ENCODE data around the gene BICRA. TPM values are rescaled to one million over a fixed set of nuclear protein-coding genes. Genes with fewer than 3 reads are reported as not detected.

BICRA gene
- total RNA-seq, 1 experiment from 2014 or later: 13.1 TPM

- CTCF ChIA-PET: interaction anchor here (0.8 kb wide), 1 partner anchor 55 kb away, joined by 3 read pairs; no protein-coding TSS in a partner anchor
- intact Hi-C loops (cut with micrococcal nuclease): no loop called here
- no peak for TF ChIP-seq CTCF (IDR thresholded peaks at IDR 0.05; ENCODE audit: unreplicated experiment)
- BruUV-seq (replicated peaks): no TSS peak
- POLR2A ChIA-PET: interaction anchor here (1.8 to 1.9 kb wide), 2 partner anchors 18 to 34 kb away, joined by 6 to 15 read pairs; no protein-coding TSS in a partner anchor
- peaks cover 27% of the 10 kb centered on the region for H3K4me1 Mint-ChIP-seq (ENCODE audit: insufficient read depth, unreplicated experiment)
- no peaks in the 10 kb centered on the region for H3K9me3 Mint-ChIP-seq (ENCODE audit: unreplicated experiment)
- peak overlapping the region; percentile 24 for H3K27ac Mint-ChIP-seq (ENCODE audit: low read depth, unreplicated experiment)
- H3K4me3 Mint-ChIP-seq (ENCODE audit: unreplicated experiment): no peak overlapping the region
- DNase-seq (ENCODE audit: unreplicated experiment): no peak
- no peaks in the 10 kb centered on the region for H3K27me3 Mint-ChIP-seq (ENCODE audit: insufficient read depth, unreplicated experiment)
- peaks cover 26% of the 10 kb centered on the region for H3K36me3 Mint-ChIP-seq (ENCODE audit: insufficient read depth, unreplicated experiment)
These were observed 36.0 kb downstream of the BICRA start for GRCh38 chr19:47644743-47645482.

GRCh38 chr19:47646924-47647323 lies 38.0 kb downstream of the BICRA start:
- DNase-seq (ENCODE audit: unreplicated experiment): no peak
- H3K4me1 Mint-ChIP-seq (ENCODE audit: insufficient read depth, unreplicated experiment): peaks cover 31% of the 10 kb centered on the region
- POLR2A ChIA-PET: interaction anchor here (0.6 to 1.9 kb wide), 4 partner anchors 16 to 90 kb away, joined by 3 to 15 read pairs (median 4); no protein-coding TSS in a partner anchor
- H3K4me3 Mint-ChIP-seq (ENCODE audit: unreplicated experiment): no peak overlapping the region
- no TSS peak for BruUV-seq (replicated peaks)
- H3K9me3 Mint-ChIP-seq (ENCODE audit: unreplicated experiment): no peaks in the 10 kb centered on the region
- CTCF ChIA-PET: no interaction called here
- no peak for TF ChIP-seq CTCF (IDR thresholded peaks at IDR 0.05; ENCODE audit: unreplicated experiment)
- intact Hi-C loops (cut with micrococcal nuclease): no loop called here
- no peak overlapping the region for H3K27ac Mint-ChIP-seq (ENCODE audit: low read depth, unreplicated experiment)
- no peaks in the 10 kb centered on the region for H3K27me3 Mint-ChIP-seq (ENCODE audit: insufficient read depth, unreplicated experiment)
- peaks cover 26% of the 10 kb centered on the region for H3K36me3 Mint-ChIP-seq (ENCODE audit: insufficient read depth, unreplicated experiment)

- intact Hi-C loops (cut with micrococcal nuclease): no loop called here
- DNase-seq (ENCODE audit: unreplicated experiment): no peak
- no peaks in the 10 kb centered on the region for H3K9me3 Mint-ChIP-seq (ENCODE audit: unreplicated experiment)
- peaks cover 24% of the 10 kb centered on the region for H3K36me3 Mint-ChIP-seq (ENCODE audit: insufficient read depth, unreplicated experiment)
- BruUV-seq (replicated peaks): no TSS peak
- H3K27me3 Mint-ChIP-seq (ENCODE audit: insufficient read depth, unreplicated experiment): no peaks in the 10 kb centered on the region
- H3K4me1 Mint-ChIP-seq (ENCODE audit: insufficient read depth, unreplicated experiment): peaks cover 28% of the 10 kb centered on the region
- TF ChIP-seq CTCF (IDR thresholded peaks at IDR 0.05; ENCODE audit: unreplicated experiment): no peak
- no peak overlapping the region for H3K27ac Mint-ChIP-seq (ENCODE audit: low read depth, unreplicated experiment)
- H3K4me3 Mint-ChIP-seq (ENCODE audit: unreplicated experiment): no peak overlapping the region
- ChIA-PET CTCF (interaction anchor here (0.6 kb wide), 1 partner anchor 347 kb away, joined by 3 read pairs; no protein-coding TSS in a partner anchor), POLR2A (interaction anchor here (0.6 to 2.2 kb wide), 5 partner anchors 9 to 61 kb away, joined by 3 to 14 read pairs (median 4); no protein-coding TSS in a partner anchor)
These were observed 40.7 kb downstream of the BICRA start for GRCh38 chr19:47649588-47649987.

GRCh38 chr19:47650700-47651099 lies 41.8 kb downstream of the BICRA start:
- ChIA-PET POLR2A (interaction anchor here (0.9 kb wide), 1 partner anchor 9 kb away, joined by 3 read pairs; no protein-coding TSS in a partner anchor), CTCF (no interaction called here)
- H3K27ac Mint-ChIP-seq (ENCODE audit: low read depth, unreplicated experiment): no peak overlapping the region
- no peak overlapping the region for H3K4me3 Mint-ChIP-seq (ENCODE audit: unreplicated experiment)
- no peak for TF ChIP-seq CTCF (IDR thresholded peaks at IDR 0.05; ENCODE audit: unreplicated experiment)
- BruUV-seq (replicated peaks): no TSS peak
- H3K4me1 Mint-ChIP-seq (ENCODE audit: insufficient read depth, unreplicated experiment): peaks cover 17% of the 10 kb centered on the region
- no peaks in the 10 kb centered on the region for H3K9me3 Mint-ChIP-seq (ENCODE audit: unreplicated experiment)
- H3K27me3 Mint-ChIP-seq (ENCODE audit: insufficient read depth, unreplicated experiment): no peaks in the 10 kb centered on the region
- intact Hi-C loops (cut with micrococcal nuclease): no loop called here
- no peak for DNase-seq (ENCODE audit: unreplicated experiment)
- H3K36me3 Mint-ChIP-seq (ENCODE audit: insufficient read depth, unreplicated experiment): peaks cover 20% of the 10 kb centered on the region

Measured in MCF 10A (cell line).